A549 (cell line): Measurements from ENCODE around the gene TBATA. TPM values are rescaled to one million over a fixed set of nuclear protein-coding genes. Genes with fewer than 3 reads are reported as not detected.

Experiments
- ATAC-seq, 2 experiments: fragments of 200-7000 bp in 1 of 2; fragments of >200 bp in 1 of 2; cut with Nextera tagmentation in 1 of 2; cut with Tn5 transposase in 1 of 2; 3 replicates each; pipeline versions ENCODE4 v1.8.0 to v1.9.1; 2018 to 2020; ENCODE audit warnings: mild to moderate bottlenecking in 1 of 2, moderate library complexity in 1 of 2
- CTCF ChIA-PET: fragments of 300-600 bp; sonication (Branson Sonifier 250); formaldehyde crosslinking; extraction: SDS; loops from one replicate; lab custom pipeline; 2021; ENCODE audit warnings: antibody characterized with exemption, inconsistent platforms; lab: Yijun Ruan, JAX
- POLR2A ChIA-PET: fragments of 350-600 bp; formaldehyde crosslinking; extraction: SDS; loops from one replicate; lab custom pipeline; 2021; ENCODE audit warnings: antibody characterized with exemption, inconsistent platforms; lab: Yijun Ruan, JAX
- DNase-seq, 2 experiments: peaks; one replicate each; pipeline versions ENCODE4 v3.0.0 to v3.0.0-alpha.2; 2011 to 2016; ENCODE audit warnings: low read depth in 1 of 2, low spot score in 1 of 2
- FAIRE-seq: peaks from 2 replicates; lab custom pipeline; 2011; peaks lifted over from hg19 to GRCh38; lab: Jason Lieb, UNC
- H3K27ac ChIP-seq, 2 experiments: fragments of >200 bp; sonication (Bioruptor Twin); formaldehyde crosslinking; 3 replicates each; pipeline ENCODE4 v1.5.1; 2016 to 2017
- H3K4me1 ChIP-seq: fragments of >200 bp; sonication (Bioruptor Twin); formaldehyde crosslinking; 3 replicates; pipeline ENCODE4 v1.6.1; 2016
- H3K4me2 ChIP-seq: fragments of >200 bp; sonication (Bioruptor Twin); formaldehyde crosslinking; 3 replicates; pipeline ENCODE4 v1.6.1; 2016
- H3K4me3 ChIP-seq: fragments of >200 bp; sonication (Bioruptor Twin); formaldehyde crosslinking; 3 replicates; pipeline ENCODE4 v1.5.1; 2016
- H3K9me3 ChIP-seq: fragments of >200 bp; sonication (Bioruptor Twin); formaldehyde crosslinking; 3 replicates; pipeline ENCODE4 v1.6.1; 2016
- CBX2 ChIP-seq: fragments of 200-600 bp; sonication (generic); IDR thresholded peaks from 2 replicates; pipeline ENCODE4 v1.6.1; 2016; ENCODE audit warnings: low read depth, mild to moderate bottlenecking, borderline replicate concordance
- EHF ChIP-seq: fragments of 250-450 bp; sonication (Bioruptor Pico); IDR thresholded peaks from 2 replicates; pipeline ENCODE4 v1.5.0; 2020; ENCODE audit warnings: mild to moderate bottlenecking
- EP300 ChIP-seq, 2 experiments: fragments of >200 bp; sonication (Bioruptor Twin); formaldehyde crosslinking; IDR thresholded peaks; 2 replicates in 1 of 2; 3 replicates in 1 of 2; pipeline ENCODE4 v1.6.1; 2016 to 2017
- ESRRA ChIP-seq: fragments of 150-350 bp; IDR thresholded peaks from 2 replicates; pipeline ENCODE4 v1.6.1; 2014; ENCODE audit warnings: mild to moderate bottlenecking, low read length, borderline replicate concordance
- FOSL2 ChIP-seq, 2 experiments: fragments of 450-650 bp in 1 of 2; fragments of >200 bp in 1 of 2; sonication (Bioruptor Twin) in 1 of 2; formaldehyde crosslinking; IDR thresholded peaks; 2 replicates each; pipeline versions ENCODE4 v1.5.0 to v1.6.1; 2016 to 2020; ENCODE audit warnings: mild to moderate bottlenecking in 1 of 2, moderate library complexity in 1 of 2
- HOXB13 ChIP-seq: fragments of 250-450 bp; sonication (Bioruptor Pico); IDR thresholded peaks from 2 replicates; pipeline ENCODE4 v1.5.0; 2020; ENCODE audit warnings: low read depth, mild to moderate bottlenecking, moderate library complexity
- JUN ChIP-seq, 2 experiments: fragments of >200 bp; sonication (Bioruptor Twin); formaldehyde crosslinking; IDR thresholded peaks; 2 replicates in 1 of 2; 3 replicates in 1 of 2; pipeline ENCODE4 v1.6.1; 2016 to 2017
- KDM1A ChIP-seq: fragments of 200-600 bp; sonication (generic); IDR thresholded peaks from 2 replicates; pipeline ENCODE4 v1.6.1; 2016; ENCODE audit warnings: low read depth, mild to moderate bottlenecking
- MAZ ChIP-seq: fragments of 150-350 bp; IDR thresholded peaks from 2 replicates; pipeline ENCODE4 v1.6.1; 2014; ENCODE audit warnings: antibody characterized with exemption, low read depth, low read length, borderline replicate concordance
- NFE2L2 ChIP-seq: fragments of 150-350 bp; conservative IDR thresholded peaks from 2 replicates; pipeline ENCODE4 v1.6.1; 2014; ENCODE audit warnings: low read length
- PHF8 ChIP-seq: fragments of 200-600 bp; sonication (generic); IDR thresholded peaks from 2 replicates; pipeline ENCODE4 v1.6.1; 2016; ENCODE audit warnings: low read depth, mild to moderate bottlenecking, antibody characterized with exemption, moderate library complexity, borderline replicate concordance
- POLR2AphosphoS2 ChIP-seq: conservative IDR thresholded peaks from 2 replicates; pipeline ENCODE4 v1.6.1; 2012; ENCODE audit warnings: low read length, improper control_type of control experiment, inconsistent platforms
- RAD21 ChIP-seq, 2 experiments: fragments of >200 bp in 1 of 2; sonication (Bioruptor Twin) in 1 of 2; formaldehyde crosslinking in 1 of 2; IDR thresholded peaks in 1 of 2; conservative IDR thresholded peaks in 1 of 2; 2 replicates in 1 of 2; 3 replicates in 1 of 2; pipeline ENCODE4 v1.6.1; 2012 to 2018; ENCODE audit warnings: inconsistent platforms in 1 of 2
- SMC3 ChIP-seq: fragments of >200 bp; sonication (Bioruptor Twin); formaldehyde crosslinking; IDR thresholded peaks from 3 replicates; pipeline ENCODE4 v1.6.1; 2018; ENCODE audit warnings: inconsistent platforms
- ZFP36 ChIP-seq: fragments of 450-650 bp; IDR thresholded peaks from 2 replicates; pipeline ENCODE4 v1.6.1; 2014; ENCODE audit warnings: borderline replicate concordance; ENCODE audit not compliant: partially characterized antibody
- WGBS: methylation state at CpG from one replicate; pipeline ENCODE4 v1.1.6; 2017; ENCODE audit errors: missing lambda C conversion rate; 5-methylcytosine and 5-hydroxymethylcytosine counted together
- polyA plus RNA-seq, 4 experiments: library from polyadenylated mRNA; depleted of rRNA in 3 of 4; stranded (reverse); fragments of >200 nt; fragmentation: RNase III in 1 of 4; extraction: RNeasy Plus Mini Kit Qiagen cat#74134 plus additional on column Dnase treatment in 1 of 4; gene quantifications; 2 replicates in 3 of 4; 3 replicates in 1 of 4; pipeline ENCODE4 v1.2.3, GENCODE V29; 2011 to 2017
- TF ChIP-seq, protein P1 (sequence below): fragments of 200-600 bp; sonication (generic); IDR thresholded peaks from 2 replicates; pipeline ENCODE4 v1.6.1; 2016; ENCODE audit warnings: antibody characterized with exemption, mild to moderate bottlenecking, moderate library complexity
- TF ChIP-seq, protein P2 (sequence below): IDR thresholded peaks from 2 replicates; pipeline ENCODE4 v1.6.1; 2012; ENCODE audit warnings: low read depth, borderline replicate concordance
- TF ChIP-seq, protein P3 (sequence below): IDR thresholded peaks from 2 replicates; pipeline ENCODE4 v1.6.1; 2012
- TF ChIP-seq, protein P4 (sequence below): fragments of 250-450 bp; sonication (Bioruptor Pico); IDR thresholded peaks from 2 replicates; pipeline ENCODE4 v1.5.0; 2021; ENCODE audit warnings: mild to moderate bottlenecking, moderate library complexity, borderline replicate concordance

Gene TBATA
- polyA plus RNA-seq, 2 of the 4 experiments (the other 2 are of a cell fraction), result not detected

DNA sequence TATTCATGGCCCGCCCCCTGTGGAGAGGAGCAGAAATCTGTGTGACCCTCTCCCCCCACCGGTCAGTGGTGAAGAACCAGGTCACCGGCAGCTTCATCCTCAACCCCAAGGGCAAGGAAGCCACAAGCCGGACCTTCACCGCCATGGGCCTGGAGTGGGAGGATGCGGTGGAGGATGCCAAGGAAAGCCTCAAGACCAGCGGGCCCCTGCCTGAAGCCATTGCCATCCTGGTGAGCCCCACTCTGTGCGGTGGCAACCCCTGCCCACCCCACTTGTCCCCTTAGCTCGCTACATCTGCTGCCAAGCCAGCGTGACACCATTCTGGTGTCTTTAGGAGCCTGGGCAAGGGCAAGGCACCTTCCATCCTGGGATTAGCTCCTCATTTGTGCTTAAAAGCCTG is 35.4 kb downstream of the TBATA start:
- POLR2A ChIA-PET, result no interaction called here
- no peak overlapping the region for H3K27ac ChIP-seq
- FAIRE-seq, result no peak
- DNase-seq, result no peak
- H3K9me3 ChIP-seq, result no peaks in the 10 kb centered on the region
- no peak overlapping the region for H3K4me2 ChIP-seq
- CTCF ChIA-PET, result interaction anchor here (1.1 to 3.1 kb wide), 3 partner anchors 9 to 200 kb away, joined by 3 to 16 read pairs (median 6); no protein-coding TSS in a partner anchor
- no peak for TF ChIP-seq HOXB13 (CRISPR knock-in tag)
- no peak for ATAC-seq
- no peak overlapping the region for H3K4me3 ChIP-seq
- no peaks in the 10 kb centered on the region for H3K4me1 ChIP-seq
- WGBS, result 76% methylated on average over 10 of the region's 10 CpGs

DNA sequence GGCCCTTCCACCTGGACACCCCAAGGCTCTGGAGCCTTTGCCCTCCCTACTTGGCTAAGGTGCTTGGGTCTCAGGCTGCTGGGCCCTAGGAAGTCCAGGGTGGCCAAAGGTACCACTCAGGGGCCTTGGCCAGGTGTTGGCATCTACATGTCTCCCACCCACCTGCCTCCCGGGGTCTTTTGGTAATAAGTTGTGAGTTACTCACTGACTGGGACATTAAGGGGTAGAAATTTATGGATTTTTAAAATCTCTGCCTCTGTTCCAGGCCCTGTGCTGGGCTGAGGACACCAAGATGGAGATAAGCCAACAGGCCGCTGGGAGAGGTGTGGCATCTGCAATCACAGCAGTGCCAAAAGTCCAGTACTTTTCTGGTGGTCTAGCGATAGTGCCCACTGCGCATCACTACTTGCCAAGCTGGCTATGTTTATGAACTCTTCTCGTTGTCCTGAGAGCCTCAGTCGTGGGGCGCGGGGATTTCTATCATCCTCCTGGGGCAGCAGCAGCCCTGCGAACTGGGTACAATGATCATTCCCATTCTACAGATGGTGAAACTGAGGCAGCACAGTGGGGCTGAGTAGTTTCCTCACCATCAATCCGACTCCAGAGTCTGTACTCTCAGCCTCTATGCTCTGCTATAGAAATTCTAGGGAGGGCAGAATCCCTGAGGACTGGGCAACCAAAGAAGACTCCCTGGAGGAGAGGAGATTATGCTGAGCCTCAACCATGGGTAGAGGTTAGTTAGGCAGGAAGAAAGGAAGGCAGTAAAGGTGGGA is 36.2 kb downstream of the TBATA start:
- no peak for FAIRE-seq

More for the DNA sequence above, 36.2 kb downstream of the TBATA start:
- Histone ChIP-seq H3K4me3 (no peak overlapping the region), H3K4me2 (no peak overlapping the region), H3K27ac (no peak overlapping the region), H3K9me3 (no peaks in the 10 kb centered on the region), H3K4me1 (no peaks in the 10 kb centered on the region)
- ChIA-PET CTCF (interaction anchor here (1.1 to 3.1 kb wide), 5 partner anchors 9 to 288 kb away, joined by 3 to 16 read pairs (median 4); no protein-coding TSS in a partner anchor), POLR2A (no interaction called here)
- 63% methylated on average over 10 of the region's 10 CpGs for WGBS
- no peak for DNase-seq
- TF ChIP-seq CBX2, result no peak
- TF ChIP-seq EHF (CRISPR knock-in tag), result no peak
- TF ChIP-seq MAZ, result no peak
- TF ChIP-seq POLR2AphosphoS2, result no peak
- no peak for TF ChIP-seq KDM1A
- TF ChIP-seq ZFP36, result no peak
- no peak for TF ChIP-seq NFE2L2
- TF ChIP-seq RAD21 (conservative IDR thresholded peaks at IDR 0.05 in 1 of 2, IDR thresholded peaks at IDR 0.05 in 1 of 2), result no peak
- no peak for TF ChIP-seq JUN (IDR thresholded peaks at IDR 0.05)
- TF ChIP-seq, protein P1, sequence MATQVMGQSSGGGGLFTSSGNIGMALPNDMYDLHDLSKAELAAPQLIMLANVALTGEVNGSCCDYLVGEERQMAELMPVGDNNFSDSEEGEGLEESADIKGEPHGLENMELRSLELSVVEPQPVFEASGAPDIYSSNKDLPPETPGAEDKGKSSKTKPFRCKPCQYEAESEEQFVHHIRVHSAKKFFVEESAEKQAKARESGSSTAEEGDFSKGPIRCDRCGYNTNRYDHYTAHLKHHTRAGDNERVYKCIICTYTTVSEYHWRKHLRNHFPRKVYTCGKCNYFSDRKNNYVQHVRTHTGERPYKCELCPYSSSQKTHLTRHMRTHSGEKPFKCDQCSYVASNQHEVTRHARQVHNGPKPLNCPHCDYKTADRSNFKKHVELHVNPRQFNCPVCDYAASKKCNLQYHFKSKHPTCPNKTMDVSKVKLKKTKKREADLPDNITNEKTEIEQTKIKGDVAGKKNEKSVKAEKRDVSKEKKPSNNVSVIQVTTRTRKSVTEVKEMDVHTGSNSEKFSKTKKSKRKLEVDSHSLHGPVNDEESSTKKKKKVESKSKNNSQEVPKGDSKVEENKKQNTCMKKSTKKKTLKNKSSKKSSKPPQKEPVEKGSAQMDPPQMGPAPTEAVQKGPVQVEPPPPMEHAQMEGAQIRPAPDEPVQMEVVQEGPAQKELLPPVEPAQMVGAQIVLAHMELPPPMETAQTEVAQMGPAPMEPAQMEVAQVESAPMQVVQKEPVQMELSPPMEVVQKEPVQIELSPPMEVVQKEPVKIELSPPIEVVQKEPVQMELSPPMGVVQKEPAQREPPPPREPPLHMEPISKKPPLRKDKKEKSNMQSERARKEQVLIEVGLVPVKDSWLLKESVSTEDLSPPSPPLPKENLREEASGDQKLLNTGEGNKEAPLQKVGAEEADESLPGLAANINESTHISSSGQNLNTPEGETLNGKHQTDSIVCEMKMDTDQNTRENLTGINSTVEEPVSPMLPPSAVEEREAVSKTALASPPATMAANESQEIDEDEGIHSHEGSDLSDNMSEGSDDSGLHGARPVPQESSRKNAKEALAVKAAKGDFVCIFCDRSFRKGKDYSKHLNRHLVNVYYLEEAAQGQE, result no peak
- TF ChIP-seq PHF8, result no peak
- TF ChIP-seq, protein P2, sequence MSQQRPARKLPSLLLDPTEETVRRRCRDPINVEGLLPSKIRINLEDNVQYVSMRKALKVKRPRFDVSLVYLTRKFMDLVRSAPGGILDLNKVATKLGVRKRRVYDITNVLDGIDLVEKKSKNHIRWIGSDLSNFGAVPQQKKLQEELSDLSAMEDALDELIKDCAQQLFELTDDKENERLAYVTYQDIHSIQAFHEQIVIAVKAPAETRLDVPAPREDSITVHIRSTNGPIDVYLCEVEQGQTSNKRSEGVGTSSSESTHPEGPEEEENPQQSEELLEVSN, result no peak
- no peak for TF ChIP-seq ESRRA
- TF ChIP-seq EP300 (IDR thresholded peaks at IDR 0.05), result no peak
- TF ChIP-seq, protein P3, sequence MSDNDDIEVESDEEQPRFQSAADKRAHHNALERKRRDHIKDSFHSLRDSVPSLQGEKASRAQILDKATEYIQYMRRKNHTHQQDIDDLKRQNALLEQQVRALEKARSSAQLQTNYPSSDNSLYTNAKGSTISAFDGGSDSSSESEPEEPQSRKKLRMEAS, result no peak
- TF ChIP-seq, protein P4, sequence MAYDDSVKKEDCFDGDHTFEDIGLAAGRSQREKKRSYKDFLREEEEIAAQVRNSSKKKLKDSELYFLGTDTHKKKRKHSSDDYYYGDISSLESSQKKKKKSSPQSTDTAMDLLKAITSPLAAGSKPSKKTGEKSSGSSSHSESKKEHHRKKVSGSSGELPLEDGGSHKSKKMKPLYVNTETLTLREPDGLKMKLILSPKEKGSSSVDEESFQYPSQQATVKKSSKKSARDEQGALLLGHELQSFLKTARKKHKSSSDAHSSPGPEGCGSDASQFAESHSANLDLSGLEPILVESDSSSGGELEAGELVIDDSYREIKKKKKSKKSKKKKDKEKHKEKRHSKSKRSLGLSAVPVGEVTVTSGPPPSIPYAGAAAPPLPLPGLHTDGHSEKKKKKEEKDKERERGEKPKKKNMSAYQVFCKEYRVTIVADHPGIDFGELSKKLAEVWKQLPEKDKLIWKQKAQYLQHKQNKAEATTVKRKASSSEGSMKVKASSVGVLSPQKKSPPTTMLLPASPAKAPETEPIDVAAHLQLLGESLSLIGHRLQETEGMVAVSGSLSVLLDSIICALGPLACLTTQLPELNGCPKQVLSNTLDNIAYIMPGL (CRISPR knock-in tag), result no peak
- no peak for TF ChIP-seq SMC3
- TF ChIP-seq FOSL2 (IDR thresholded peaks at IDR 0.05), result no peak
- TF ChIP-seq FOSL2 (CRISPR knock-in tag; IDR thresholded peaks at IDR 0.05), result no peak
- ATAC-seq, result no peak
